Measurements from ENCODE around the gene TMEM132C. TPM values are rescaled to one million over a fixed set of nuclear protein-coding genes. Genes with fewer than 3 reads are reported as not detected.

TMEM132C gene
- total RNA-seq, 1 experiment from 2014 or later, result not detected

- H3K27me3 ChIP-seq (ENCODE audit: low read length), result peaks cover 16% of the 10 kb centered on the region; the same call in 1 of the 2 replicates
- H3K9me3 ChIP-seq (ENCODE audit: low read length), result no peaks in the 10 kb centered on the region
- no peak for DNase-seq
- no peaks in the 10 kb centered on the region for H4K20me1 ChIP-seq (ENCODE audit: low read length)
- H3K36me3 ChIP-seq (ENCODE audit: low read depth, low read length), result no peaks in the 10 kb centered on the region
- no peak overlapping the region for H3K27ac ChIP-seq (ENCODE audit: low read length)
- no peak overlapping the region for H2AFZ ChIP-seq (ENCODE audit: low read length)
- no TSS peak for BruUV-seq (replicated peaks)
- no peaks in the 10 kb centered on the region for H3F3A ChIP-seq (ENCODE audit: low read length, unreplicated experiment)
- CTCF ChIA-PET, result no interaction called here
- no peak for TF ChIP-seq EZH2phosphoT487 (IDR thresholded peaks at IDR 0.05; ENCODE audit: borderline replicate concordance, low read length)
- TF ChIP-seq EZH2 (IDR thresholded peaks at IDR 0.05; ENCODE audit: low read length, unreplicated experiment), result no peak
- TF ChIP-seq CTCF (conservative IDR thresholded peaks at IDR 0.05; ENCODE audit: low read depth, low read length), result no peak
- ATAC-seq, result no peak
- H3K9me2 ChIP-seq (replicated peaks; ENCODE audit: low read length), result no peaks in the 10 kb centered on the region
- intact Hi-C loops (cut with micrococcal nuclease), result no loop called here
- H3K4me1 ChIP-seq (ENCODE audit: insufficient read depth, low read length), result no peaks in the 10 kb centered on the region
- no peak overlapping the region for H3K9ac ChIP-seq (ENCODE audit: low read length)
- H3K4me3 ChIP-seq (ENCODE audit: low read length), result no peak overlapping the region
- no peaks in the 10 kb centered on the region for H3K79me2 ChIP-seq (ENCODE audit: low read length)
- no peak overlapping the region for H3K4me2 ChIP-seq (ENCODE audit: low read length)
- POLR2A ChIA-PET (ENCODE audit: unreplicated experiment), result no interaction called here
Measured at GRCh38 chr12:128607641-128608040, 340.7 kb downstream of the TMEM132C start.

- BruUV-seq (replicated peaks), result no TSS peak
- no peaks in the 10 kb centered on the region for H3K9me3 ChIP-seq (ENCODE audit: low read length)
- H4K20me1 ChIP-seq (ENCODE audit: low read length), result no peaks in the 10 kb centered on the region
- H3K4me2 ChIP-seq (ENCODE audit: low read length), result no peak overlapping the region
- no peak for ATAC-seq
- H3K36me3 ChIP-seq (ENCODE audit: low read depth, low read length), result no peaks in the 10 kb centered on the region
- ChIA-PET POLR2A (ENCODE audit: unreplicated experiment) (no interaction called here), CTCF (no interaction called here)
- no peak overlapping the region for H3K4me3 ChIP-seq (ENCODE audit: low read length)
- peaks cover 16% of the 10 kb centered on the region; the same call in 1 of the 2 replicates for H3K27me3 ChIP-seq (ENCODE audit: low read length)
- H3F3A ChIP-seq (ENCODE audit: low read length, unreplicated experiment), result no peaks in the 10 kb centered on the region
- H2AFZ ChIP-seq (ENCODE audit: low read length), result no peak overlapping the region
- no peak for DNase-seq
- no peaks in the 10 kb centered on the region for H3K4me1 ChIP-seq (ENCODE audit: insufficient read depth, low read length)
- TF ChIP-seq CTCF (conservative IDR thresholded peaks at IDR 0.05; ENCODE audit: low read depth, low read length), result no peak
- no peak for TF ChIP-seq EZH2phosphoT487 (IDR thresholded peaks at IDR 0.05; ENCODE audit: borderline replicate concordance, low read length)
- no peak for TF ChIP-seq EZH2 (IDR thresholded peaks at IDR 0.05; ENCODE audit: low read length, unreplicated experiment)
- no peaks in the 10 kb centered on the region for H3K79me2 ChIP-seq (ENCODE audit: low read length)
- H3K9me2 ChIP-seq (replicated peaks; ENCODE audit: low read length), result no peaks in the 10 kb centered on the region
- H3K9ac ChIP-seq (ENCODE audit: low read length), result no peak overlapping the region
- intact Hi-C loops (cut with micrococcal nuclease), result no loop called here
- H3K27ac ChIP-seq (ENCODE audit: low read length), result no peak overlapping the region
Measured at GRCh38 chr12:128609861-128610260, 342.9 kb downstream of the TMEM132C start.

- Histone ChIP-seq H3K27me3 (ENCODE audit: low read length) (peaks cover 16% of the 10 kb centered on the region; the same call in 1 of the 2 replicates), H3K4me2 (ENCODE audit: low read length) (no peak overlapping the region), H3K4me3 (ENCODE audit: low read length) (no peak overlapping the region), H3K36me3 (ENCODE audit: low read depth, low read length) (no peaks in the 10 kb centered on the region), H4K20me1 (ENCODE audit: low read length) (no peaks in the 10 kb centered on the region), H3K9me3 (ENCODE audit: low read length) (no peaks in the 10 kb centered on the region), H3K79me2 (ENCODE audit: low read length) (no peaks in the 10 kb centered on the region), H3K9me2 (replicated peaks; ENCODE audit: low read length) (no peaks in the 10 kb centered on the region), H2AFZ (ENCODE audit: low read length) (no peak overlapping the region), H3F3A (ENCODE audit: low read length, unreplicated experiment) (no peaks in the 10 kb centered on the region), H3K27ac (ENCODE audit: low read length) (no peak overlapping the region), H3K4me1 (ENCODE audit: insufficient read depth, low read length) (no peaks in the 10 kb centered on the region), H3K9ac (ENCODE audit: low read length) (no peak overlapping the region)
- TF ChIP-seq CTCF (conservative IDR thresholded peaks at IDR 0.05; ENCODE audit: low read depth, low read length) (no peak), EZH2phosphoT487 (IDR thresholded peaks at IDR 0.05; ENCODE audit: borderline replicate concordance, low read length) (no peak), EZH2 (IDR thresholded peaks at IDR 0.05; ENCODE audit: low read length, unreplicated experiment) (no peak)
- CTCF ChIA-PET, result no interaction called here
- ATAC-seq (no peak), DNase-seq (no peak)
- no TSS peak for BruUV-seq (replicated peaks)
- intact Hi-C loops (cut with micrococcal nuclease), result no loop called here
- POLR2A ChIA-PET (ENCODE audit: unreplicated experiment), result no interaction called here
Measured at GRCh38 chr12:128611736-128612135, 344.8 kb downstream of the TMEM132C start.
